HCT116 (cell line): ENCODE measurements around the gene FNDC4. TPM values are rescaled to one million over a fixed set of nuclear protein-coding genes. Genes with fewer than 3 reads are reported as not detected.
"Not testable (repeated sequence)": the region's sequence is repeated elsewhere in the genome, so short reads cannot be mapped to it uniquely, and the experiment has no call there.

ENCODE experiments used
- ATAC-seq: fragments of 200-7000 bp; cut with Tn5 transposase; 2 replicates; pipeline ENCODE4 v1.9.1; 2020; ENCODE audit warnings: mild to moderate bottlenecking, moderate library complexity
- BruUV-seq: library from RNA; stranded (reverse); fragments of 400-500 nt; replicated peaks from 2 replicates; lab custom pipeline; 2021; lab: Mats Ljungman, UMichigan
- CTCF ChIA-PET: fragments of 300-600 bp; sonication (Branson Sonifier 250); formaldehyde crosslinking; loops from one replicate; lab custom pipeline; 2021; ENCODE audit warnings: antibody characterized with exemption; lab: Charles Lee
- POLR2A ChIA-PET: fragments of 300-600, 350-600 bp; sonication (Branson Sonifier 250); formaldehyde crosslinking; loops from one replicate; lab custom pipeline; 2021; ENCODE audit warnings: antibody characterized with exemption; lab: Charles Lee
- RAD21 ChIA-PET, 2 experiments: fragments of 300-600 bp; sonication (Branson Sonifier 250); formaldehyde crosslinking; loops; one replicate each; lab custom pipeline; 2023; ENCODE audit warnings: low total read pairs in 2 of 2; ENCODE audit not compliant: uncharacterized antibody in 2 of 2, unreplicated experiment in 2 of 2, low non-redundant PET in 1 of 2; lab: Charles Lee
- DNase-seq: peaks from one replicate; pipeline ENCODE4 v3.0.0-alpha.2; 2010; ENCODE audit warnings: low read depth, low spot score
- H2AFZ ChIP-seq: fragments of 200-600 bp; shearing (Covaris generic), sonication (generic); 2 replicates; pipeline ENCODE4 v1.6.1; 2017; ENCODE audit warnings: low read depth, mixed run types, mixed read lengths, antibody characterized with exemption, low read length; ENCODE audit not compliant: poor library complexity, severe bottlenecking
- H3K27ac ChIP-seq: 2 replicates; pipeline ENCODE4 v1.5.1; 2012; ENCODE audit warnings: low read depth, low read length
- H3K27me3 ChIP-seq: fragments of 200-600 bp; sonication (generic); 2 replicates; pipeline ENCODE4 v1.6.1; 2016; ENCODE audit warnings: mixed run types, low read length, mixed read lengths; ENCODE audit not compliant: insufficient read depth
- H3K36me3 ChIP-seq, 2 experiments: fragments of 200-500 bp in 1 of 2; fragments of 200-600 bp in 1 of 2; sonication (Bioruptor generic) in 1 of 2; sonication (generic) in 1 of 2; 2 replicates each; pipeline versions ENCODE4 v1.5.1 to v1.6.1; 2014 to 2016; ENCODE audit warnings: low read length in 2 of 2, inconsistent platforms in 1 of 2, mixed read lengths in 1 of 2, mixed run types in 1 of 2; ENCODE audit not compliant: insufficient read depth in 2 of 2, control insufficient read depth in 1 of 2
- H3K4me1 ChIP-seq, 2 experiments: fragments of 200-600 bp in 1 of 2; sonication (generic) in 1 of 2; 2 replicates each; pipeline versions ENCODE4 v1.5.1 to v1.6.1; 2012 to 2017; ENCODE audit warnings: low read length in 2 of 2, inconsistent platforms in 1 of 2, mild to moderate bottlenecking in 1 of 2, mixed read lengths in 1 of 2, mixed run types in 1 of 2, moderate library complexity in 1 of 2; ENCODE audit not compliant: insufficient read depth in 2 of 2, control insufficient read depth in 1 of 2
- H3K4me2 ChIP-seq: fragments of 200-600 bp; sonication (generic); 2 replicates; pipeline ENCODE4 v1.6.1; 2017; ENCODE audit warnings: mixed run types, low read length, mixed read lengths
- H3K4me3 ChIP-seq, 2 experiments: fragments of 200-600 bp in 1 of 2; sonication (generic) in 1 of 2; replicated peaks in 1 of 2; 2 replicates each; pipeline ENCODE4 v1.5.1; 2011 to 2016; ENCODE audit warnings: low read length in 2 of 2, control low read depth in 1 of 2, low read depth in 1 of 2, mild to moderate bottlenecking in 1 of 2, mixed read lengths in 1 of 2, mixed run types in 1 of 2
- H3K79me2 ChIP-seq: fragments of 200-600 bp; sonication (generic); 2 replicates; pipeline ENCODE4 v1.6.1; 2017; ENCODE audit warnings: mild to moderate bottlenecking, mixed run types, low read length, moderate library complexity, mixed read lengths; ENCODE audit not compliant: insufficient read depth
- H3K9ac ChIP-seq: fragments of 200-600 bp; sonication (generic); 2 replicates; pipeline ENCODE4 v1.6.1; 2016; ENCODE audit warnings: low read length, mixed read lengths
- H3K9me2 ChIP-seq: fragments of 200-600 bp; sonication (generic), shearing (Covaris generic); 2 replicates; pipeline ENCODE4 v1.6.1; 2017; ENCODE audit warnings: mixed run types, mild to moderate bottlenecking, moderate library complexity; ENCODE audit not compliant: insufficient read depth
- H3K9me3 ChIP-seq, 2 experiments: fragments of 200-500 bp in 1 of 2; fragments of 200-600 bp in 1 of 2; sonication (Bioruptor generic) in 1 of 2; sonication (generic) in 1 of 2; 2 replicates each; pipeline ENCODE4 v1.6.1; 2014 to 2017; ENCODE audit warnings: low read length in 2 of 2, mixed read lengths in 2 of 2, inconsistent platforms in 1 of 2, low read depth in 1 of 2, mild to moderate bottlenecking in 1 of 2, mixed run types in 1 of 2, moderate library complexity in 1 of 2; ENCODE audit not compliant: control insufficient read depth in 1 of 2, insufficient read depth in 1 of 2
- H4K20me1 ChIP-seq: fragments of 200-600 bp; sonication (generic), shearing (Covaris generic); 2 replicates; pipeline ENCODE4 v1.6.1; 2017; ENCODE audit warnings: mixed run types, mild to moderate bottlenecking, moderate library complexity; ENCODE audit not compliant: insufficient read depth
- CEBPB ChIP-seq: IDR thresholded peaks from 2 replicates; pipeline ENCODE4 v1.6.1; 2012; ENCODE audit warnings: low read depth
- CTCF ChIP-seq, 3 experiments: fragments of 200-600 bp in 1 of 3; sonication (generic) in 1 of 3; IDR thresholded peaks in 2 of 3; conservative IDR thresholded peaks in 1 of 3; 2 replicates each; pipeline ENCODE4 v1.5.1; 2012 to 2017; ENCODE audit warnings: low read depth in 2 of 3, low read length in 2 of 3, antibody characterized with exemption in 1 of 3, borderline replicate concordance in 1 of 3, control low read depth in 1 of 3, mild to moderate bottlenecking in 1 of 3, mixed read lengths in 1 of 3, mixed run types in 1 of 3, moderate library complexity in 1 of 3; ENCODE audit not compliant: insufficient read depth in 1 of 3
- EGR1 ChIP-seq: IDR thresholded peaks from 2 replicates; pipeline ENCODE4 v1.6.1; 2012; ENCODE audit warnings: low read depth
- EZH2 ChIP-seq: fragments of 200-600 bp; sonication (generic); IDR thresholded peaks from 2 replicates; pipeline ENCODE4 v1.6.1; 2017; ENCODE audit warnings: antibody characterized with exemption, mixed run types
- JUND ChIP-seq: IDR thresholded peaks from 2 replicates; pipeline ENCODE4 v1.6.1; 2012
- POLR2A ChIP-seq: IDR thresholded peaks from 2 replicates; pipeline ENCODE4 v1.7.0; 2011; ENCODE audit warnings: borderline replicate concordance; ENCODE audit not compliant: insufficient read depth, insufficient read length; ENCODE audit errors: extremely low read depth
- RAD21 ChIP-seq: IDR thresholded peaks from 2 replicates; pipeline ENCODE4 v1.6.1; 2012; ENCODE audit warnings: low read depth, mild to moderate bottlenecking
- SIN3A ChIP-seq: IDR thresholded peaks from 2 replicates; pipeline ENCODE4 v1.6.1; 2012; ENCODE audit warnings: low read depth
- SRF ChIP-seq: IDR thresholded peaks from 2 replicates; pipeline ENCODE4 v1.6.1; 2012; ENCODE audit warnings: low read depth
- TCF7L2 ChIP-seq: IDR thresholded peaks from 2 replicates; pipeline ENCODE4 v1.7.0; 2011; ENCODE audit warnings: borderline replicate concordance, inconsistent platforms; ENCODE audit not compliant: insufficient read depth, insufficient read length; ENCODE audit errors: extremely low read depth
- ZNF274 ChIP-seq: fragments of 200-500 bp; sonication (Bioruptor generic); IDR thresholded peaks from 2 replicates; pipeline ENCODE4 v1.6.1; 2014; ENCODE audit warnings: mild to moderate bottlenecking, low read depth, low read length, inconsistent platforms
- intact Hi-C: fragments of 100-400 bp; cut with micrococcal nuclease; formaldehyde crosslinking; loops from 2 replicates; pipeline ENCODE4 v1.10.0; 2022
- total RNA-seq: library from RNA; stranded (reverse); gene quantifications from one replicate; pipeline ENCODE4 v1.2.1, GENCODE V29; 2021; ENCODE audit not compliant: unreplicated experiment

FNDC4 gene
- total RNA-seq, 1 experiment from 2014 or later: 3.3 TPM

DNA sequence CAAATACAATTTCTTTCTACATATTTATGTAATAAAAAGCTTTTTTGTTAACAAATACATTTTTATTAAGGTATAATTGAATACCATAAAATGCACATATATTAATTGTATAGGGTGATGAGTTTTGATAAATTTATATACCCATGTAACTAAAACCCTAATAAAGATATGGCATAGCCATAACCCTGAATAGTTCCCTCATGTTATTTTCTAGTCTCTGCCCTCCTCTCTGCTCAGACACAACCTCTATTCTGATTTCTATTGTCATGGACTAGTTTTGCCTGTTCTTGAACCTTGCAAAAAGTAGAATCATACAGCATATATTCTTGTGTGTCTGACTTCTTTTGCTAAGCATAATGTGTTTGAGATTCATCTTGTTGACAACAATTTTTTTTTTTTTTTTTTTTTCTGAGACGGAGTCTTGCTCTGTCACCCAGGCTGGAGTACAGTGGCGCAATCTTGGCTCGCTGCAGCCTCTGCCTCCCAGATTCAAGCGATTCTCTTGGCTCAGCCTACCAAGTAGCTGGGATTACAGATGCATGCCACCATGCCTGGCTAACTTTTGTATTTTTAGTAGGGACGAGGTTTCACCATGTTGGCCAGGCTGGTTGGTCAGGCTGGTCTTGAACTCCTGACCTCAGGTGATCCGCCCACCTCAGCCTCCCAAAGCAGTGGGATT, 49.3 kb upstream of the FNDC4 start:
- no peak overlapping the region for H3K4me2 ChIP-seq
- no peak overlapping the region for H3K4me3 ChIP-seq
- ChIA-PET POLR2A (no interaction called here), CTCF (no interaction called here), RAD21 (no interaction called here)
- no peaks in the 10 kb centered on the region for H3K4me1 ChIP-seq
- H3K27me3 ChIP-seq: no peaks in the 10 kb centered on the region
- H4K20me1 ChIP-seq: no peaks in the 10 kb centered on the region
- intact Hi-C loops: no loop called here
- H3K9ac ChIP-seq: no peak overlapping the region
- H2AFZ ChIP-seq: no peak overlapping the region
- TF ChIP-seq RAD21: no peak
- TF ChIP-seq POLR2A: no peak
- no peak for TF ChIP-seq CEBPB
- no peak for TF ChIP-seq EZH2
- TF ChIP-seq JUND: no peak
- no peak for TF ChIP-seq EGR1
- no peak for TF ChIP-seq SIN3A
- TF ChIP-seq ZNF274: no peak
- no peak for TF ChIP-seq TCF7L2
- no peak for TF ChIP-seq SRF
- TF ChIP-seq CTCF (IDR thresholded peaks at IDR 0.05 in 2 of 3, conservative IDR thresholded peaks at IDR 0.05 in 1 of 3; ENCODE audit: borderline replicate concordance in 1 of 3, insufficient read depth in 1 of 3, low read depth in 2 of 3, low read length in 2 of 3): no peak
- no peaks in the 10 kb centered on the region for H3K36me3 ChIP-seq
- BruUV-seq: no TSS peak
- no peaks in the 10 kb centered on the region for H3K79me2 ChIP-seq
- no peaks in the 10 kb centered on the region for H3K9me3 ChIP-seq
- ATAC-seq (no peak), DNase-seq (no peak)
- H3K27ac ChIP-seq: no peak overlapping the region
- H3K9me2 ChIP-seq: no peaks in the 10 kb centered on the region

DNA sequence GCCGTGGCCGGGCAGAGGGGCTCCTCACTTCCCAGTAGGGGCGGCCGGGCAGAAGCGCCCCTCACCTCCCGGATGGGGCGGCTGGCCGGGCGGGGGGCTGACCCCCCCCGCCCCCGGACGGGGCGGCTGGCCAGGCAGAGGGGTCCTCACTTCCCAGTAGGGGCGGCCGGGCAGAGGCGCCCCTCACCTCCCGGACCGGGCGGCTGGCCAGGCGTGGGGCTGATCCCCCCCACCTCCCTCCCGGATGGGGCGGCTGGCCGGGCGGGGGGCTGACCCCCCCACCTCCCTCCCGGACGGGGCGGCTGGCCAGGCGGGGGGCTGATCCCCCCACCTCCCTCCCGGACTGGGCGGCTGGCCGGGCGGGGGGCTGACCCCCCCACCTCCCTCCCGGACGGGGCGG, 44.6 kb upstream of the FNDC4 start:
- not testable (repeated sequence) for BruUV-seq

DNA sequence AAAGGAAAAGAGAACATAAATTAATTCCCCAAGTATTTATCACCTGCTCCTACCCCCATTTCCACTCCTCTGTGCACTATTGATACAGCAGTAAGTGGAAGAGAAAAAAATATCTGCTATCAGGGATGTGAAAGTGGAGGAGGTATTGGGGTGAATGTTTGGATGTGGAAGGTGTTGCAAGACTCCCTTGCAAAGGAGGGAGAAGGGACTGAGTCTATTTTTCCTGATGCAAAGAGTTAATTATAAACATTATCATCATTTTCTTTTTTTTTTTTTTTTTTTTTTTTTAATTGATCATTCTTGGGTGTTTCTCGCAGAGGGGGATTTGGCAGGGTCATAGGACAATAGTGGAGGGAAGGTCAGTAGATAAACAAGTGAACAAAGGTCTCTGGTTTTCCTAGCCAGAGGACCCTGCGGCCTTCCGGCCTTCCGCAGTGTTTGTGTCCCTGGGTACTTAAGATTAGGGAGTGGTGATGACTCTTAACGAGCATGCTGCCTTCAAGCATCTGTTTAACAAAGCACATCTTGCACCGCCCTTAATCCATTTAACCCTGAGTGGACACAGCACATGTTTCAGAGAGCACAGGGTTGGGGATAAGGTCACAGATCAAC, 43.9 kb upstream of the FNDC4 start:
- H3K9me2 ChIP-seq, H3K9ac ChIP-seq, POLR2A ChIA-PET, H3K36me3 ChIP-seq, H3K9me3 ChIP-seq, H3K4me2 ChIP-seq, H2AFZ ChIP-seq, BruUV-seq, H3K27me3 ChIP-seq, CTCF ChIA-PET, H4K20me1 ChIP-seq, H3K27ac ChIP-seq, H3K79me2 ChIP-seq, ATAC-seq, H3K4me3 ChIP-seq, RAD21 ChIA-PET, DNase-seq, intact Hi-C loops, H3K4me1 ChIP-seq: not testable (repeated sequence)

More for the DNA sequence above, 44.6 kb upstream of the FNDC4 start:
- H2AFZ ChIP-seq, H4K20me1 ChIP-seq, ATAC-seq, H3K4me2 ChIP-seq, H3K4me3 ChIP-seq, H3K9ac ChIP-seq, H3K27me3 ChIP-seq, CTCF ChIA-PET, DNase-seq, H3K4me1 ChIP-seq, H3K27ac ChIP-seq, H3K79me2 ChIP-seq, intact Hi-C loops, H3K9me2 ChIP-seq, POLR2A ChIA-PET, RAD21 ChIA-PET, H3K36me3 ChIP-seq, H3K9me3 ChIP-seq: not testable (repeated sequence)
